GM12891 (cell line): Measurements from ENCODE around the gene HRK.

Source experiments
- PAX5 ChIP-seq: IDR thresholded peaks from 2 replicates; pipeline ENCODE4 v1.6.1; 2011; ENCODE audit warnings: low read length, moderate library complexity, mild to moderate bottlenecking; ENCODE audit not compliant: insufficient read depth, severe bottlenecking
- POLR2A ChIP-seq: IDR thresholded peaks from 2 replicates; pipeline ENCODE4 v1.6.1; 2011; ENCODE audit warnings: low read depth, low read length, control low read depth
- POLR2AphosphoS5 ChIP-seq: IDR thresholded peaks from 2 replicates; pipeline ENCODE4 v1.6.1; 2011; ENCODE audit warnings: low read depth, low read length, control low read depth
- POU2F2 ChIP-seq: IDR thresholded peaks from 2 replicates; pipeline ENCODE4 v1.6.1; 2011; ENCODE audit warnings: low read depth, mild to moderate bottlenecking, control low read depth, low read length, moderate library complexity
- SPI1 ChIP-seq: IDR thresholded peaks from 2 replicates; pipeline ENCODE4 v1.6.1; 2011; ENCODE audit warnings: low read depth, low read length, control low read depth
- TAF1 ChIP-seq: IDR thresholded peaks from 2 replicates; pipeline ENCODE4 v1.6.1; 2011; ENCODE audit warnings: low read depth, low read length, control low read depth

DNA sequence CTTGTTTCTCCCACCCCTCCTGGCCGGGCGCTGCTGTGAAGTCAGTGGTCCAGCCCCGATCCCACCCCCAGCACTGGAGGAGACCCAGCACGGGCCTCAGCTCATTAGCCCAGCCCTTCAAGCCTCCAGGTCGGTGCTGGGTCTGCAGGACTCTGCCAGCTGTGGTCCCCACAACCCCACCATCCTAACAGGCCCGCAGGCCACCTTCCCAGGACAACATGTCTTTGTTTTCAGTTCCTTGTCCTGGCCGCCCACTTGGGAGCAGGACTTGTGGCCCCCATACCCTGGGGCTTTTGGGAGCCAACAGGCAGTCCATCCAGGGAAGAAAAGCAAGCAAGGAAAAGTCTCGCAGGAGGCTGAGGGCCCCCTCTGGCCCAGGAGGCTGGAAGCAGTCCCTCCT is 60.0 kb downstream of the HRK start:
- TF ChIP-seq POLR2AphosphoS5 (no peak), POLR2A (no peak), TAF1 (no peak), SPI1 (no peak), PAX5 (no peak), POU2F2 (no peak)
